Measurements from ENCODE around the gene NOL4L.
A peak's percentile ranks its signal among the peaks of the same experiment; 100 is the strongest.

NOL4L gene

DNA sequence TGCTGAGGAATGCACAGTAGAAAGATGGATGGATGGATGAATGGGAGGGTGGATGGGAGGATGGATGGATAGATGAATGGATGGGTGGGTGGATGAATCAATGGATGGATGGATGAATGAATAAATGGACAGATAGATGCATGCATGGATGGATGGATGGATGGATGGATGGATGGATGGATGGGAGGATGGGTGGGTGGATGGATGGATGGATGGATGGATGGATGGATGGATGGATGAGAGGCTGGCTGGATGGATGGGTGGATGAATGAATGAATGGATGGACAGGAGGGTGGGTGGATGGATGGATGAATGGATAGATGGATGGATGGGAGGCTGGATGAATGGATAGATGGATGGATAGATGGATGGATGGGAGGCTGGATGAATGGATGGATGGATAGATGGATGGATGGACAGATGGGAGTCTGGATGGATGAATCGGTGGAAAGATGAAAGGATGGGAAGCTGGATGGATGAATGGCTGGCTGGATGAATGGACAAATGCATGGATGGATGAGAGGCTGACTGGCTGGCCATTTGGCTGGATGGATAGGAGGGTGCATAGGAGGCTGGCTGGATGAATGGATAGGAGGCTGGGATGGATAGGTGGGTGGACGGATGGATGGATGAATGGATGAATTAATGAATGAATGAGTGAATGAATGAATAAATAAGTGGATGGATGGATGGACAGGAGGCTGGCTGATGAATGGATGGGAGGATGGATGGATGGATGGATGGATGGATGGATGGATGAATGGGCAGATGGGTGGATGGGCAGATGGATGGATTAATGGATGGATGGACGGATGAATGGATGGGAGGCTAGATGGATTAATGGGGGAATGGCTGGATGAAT lies 28.3 kb upstream of the NOL4L start:
- no peak for DNase-seq

DNA sequence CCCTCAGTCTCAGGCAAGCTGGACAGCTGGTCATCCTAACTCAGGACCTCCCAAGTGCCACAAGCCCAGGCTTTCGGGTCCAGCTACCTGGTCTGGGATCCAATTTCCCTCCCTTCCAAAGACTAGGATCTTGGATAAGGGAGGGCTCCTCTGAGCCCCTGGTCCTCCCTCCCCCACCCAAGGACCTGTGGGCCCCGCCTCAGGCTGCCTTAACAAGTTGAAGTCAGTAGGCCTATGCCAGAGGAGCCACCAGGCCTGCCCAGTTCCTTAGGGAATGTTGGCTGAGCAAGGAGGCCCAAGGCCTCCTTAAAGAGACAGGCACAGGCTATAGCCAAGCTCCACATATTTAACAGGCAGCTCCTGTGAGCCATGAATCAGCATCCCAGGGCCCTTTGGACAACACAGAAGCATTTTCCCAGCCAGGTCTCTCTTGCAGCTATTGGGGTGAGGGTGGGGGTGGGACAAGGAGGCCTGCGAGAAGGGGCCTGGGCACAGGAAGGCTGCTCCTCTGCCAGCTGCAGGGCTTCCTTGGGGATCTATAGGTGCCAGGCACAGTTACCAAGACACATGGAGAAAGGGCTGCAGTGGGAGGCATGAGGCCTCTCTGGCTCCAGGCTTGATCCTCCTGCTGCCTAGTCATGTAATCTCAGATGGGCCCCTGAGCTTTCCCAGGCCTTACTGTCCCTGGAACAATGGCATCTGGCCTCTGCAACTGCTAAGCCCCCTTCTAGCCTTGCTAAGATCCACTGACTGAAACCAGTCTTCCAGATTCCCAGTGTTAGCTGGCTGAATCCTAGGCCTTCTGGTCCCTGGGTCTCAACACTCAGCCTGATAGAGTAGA lies 27.4 kb upstream of the NOL4L start:
- no peak for DNase-seq

DNA sequence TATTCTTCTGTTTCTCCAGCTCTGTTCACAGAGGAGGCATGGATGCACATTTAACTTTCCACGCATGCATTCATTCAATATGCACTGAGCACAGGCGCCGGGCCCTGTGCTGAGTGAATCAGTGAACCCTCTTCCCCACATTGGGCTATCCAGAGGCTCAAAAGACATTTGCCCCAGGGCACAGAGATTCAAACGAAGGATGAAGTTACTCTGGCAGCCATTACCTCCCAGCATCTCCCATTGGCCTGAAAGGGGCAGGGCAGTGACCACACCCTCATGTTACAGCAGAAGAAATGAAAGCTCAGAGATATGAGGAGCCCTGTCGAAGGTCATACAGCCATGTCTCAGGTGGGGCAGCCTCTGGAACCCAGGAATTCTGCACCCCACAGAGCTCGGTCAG lies 26.7 kb upstream of the NOL4L start:
- no peak for DNase-seq

DNA sequence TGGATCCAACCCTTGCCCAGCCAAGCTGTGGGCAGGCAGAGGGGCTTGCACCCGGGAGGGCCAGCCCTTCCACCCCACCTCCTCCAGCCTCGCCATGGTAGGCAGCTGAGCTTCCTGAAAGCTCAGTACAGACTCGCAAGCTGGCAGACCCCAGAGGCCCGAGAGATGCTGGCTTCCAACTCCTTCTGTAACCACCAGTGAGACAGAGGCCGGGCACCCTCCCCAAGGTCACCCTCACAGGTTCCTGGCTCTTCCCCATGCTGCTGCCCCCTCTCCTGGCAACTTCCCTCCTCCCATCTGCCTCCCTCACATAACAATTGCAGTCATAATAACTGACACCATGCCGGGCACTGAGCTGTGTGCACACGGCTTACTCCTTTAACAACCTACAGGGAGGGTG lies 26.2 kb upstream of the NOL4L start:
- peak in 1 of 58 donors; percentile 4 for DNase-seq

DNA sequence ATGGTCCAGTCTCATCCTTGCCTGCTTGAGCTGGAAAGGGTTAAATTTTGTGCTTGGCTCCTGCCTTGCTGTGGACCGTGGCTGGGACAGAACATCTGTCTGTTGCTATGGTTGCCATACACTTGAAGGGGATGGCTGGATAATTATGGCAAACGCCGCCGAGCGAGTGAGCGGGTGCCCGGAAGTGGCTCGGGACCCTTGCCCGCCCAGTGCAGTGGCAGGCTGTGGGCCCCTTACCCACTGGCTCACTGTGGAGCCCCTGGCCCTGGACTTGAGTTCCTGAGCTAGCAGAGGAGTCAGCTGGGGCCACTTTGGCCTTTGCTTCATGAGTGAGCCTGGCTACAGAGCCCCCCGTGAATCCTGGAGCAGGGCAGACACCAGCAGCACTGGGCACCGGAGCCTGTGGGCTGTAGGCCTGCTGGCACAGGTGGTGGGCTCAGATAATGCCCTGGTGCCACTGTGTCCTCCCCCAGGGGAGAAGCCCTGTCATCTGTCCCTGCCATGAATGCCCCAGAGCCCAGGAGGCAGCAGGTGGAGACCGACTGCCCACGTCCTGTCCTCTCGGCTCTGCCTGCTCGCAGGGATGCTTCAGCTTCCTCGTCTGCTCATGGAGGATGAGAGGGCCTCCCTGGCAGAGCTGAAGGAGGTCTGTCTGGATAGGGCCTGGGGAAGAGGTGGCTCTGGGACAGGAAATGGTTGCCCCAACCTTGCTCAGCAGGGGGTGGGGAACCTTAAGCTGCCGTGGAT lies 25.5 kb upstream of the NOL4L start:
- no peak for DNase-seq

DNA sequence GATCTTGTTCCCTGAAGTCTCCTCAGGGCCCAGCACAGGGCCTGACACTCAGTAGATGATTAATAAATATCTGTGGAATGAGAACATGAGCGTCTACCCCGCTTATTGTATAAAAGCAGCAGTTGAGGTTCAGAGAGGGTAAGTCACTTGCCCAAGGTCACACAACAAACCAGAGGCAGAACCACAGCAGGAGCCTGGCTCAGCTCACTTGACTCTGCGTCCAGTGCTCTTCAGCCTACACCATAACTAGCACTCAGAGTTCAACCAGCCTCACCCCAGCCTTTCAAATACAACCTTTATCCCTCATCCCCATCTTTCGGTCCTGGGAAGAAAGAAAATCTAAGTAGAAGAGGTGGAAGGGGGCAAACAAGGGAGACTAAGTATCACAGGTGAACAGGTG lies 24.9 kb upstream of the NOL4L start:
- DNase-seq = no peak

DNA sequence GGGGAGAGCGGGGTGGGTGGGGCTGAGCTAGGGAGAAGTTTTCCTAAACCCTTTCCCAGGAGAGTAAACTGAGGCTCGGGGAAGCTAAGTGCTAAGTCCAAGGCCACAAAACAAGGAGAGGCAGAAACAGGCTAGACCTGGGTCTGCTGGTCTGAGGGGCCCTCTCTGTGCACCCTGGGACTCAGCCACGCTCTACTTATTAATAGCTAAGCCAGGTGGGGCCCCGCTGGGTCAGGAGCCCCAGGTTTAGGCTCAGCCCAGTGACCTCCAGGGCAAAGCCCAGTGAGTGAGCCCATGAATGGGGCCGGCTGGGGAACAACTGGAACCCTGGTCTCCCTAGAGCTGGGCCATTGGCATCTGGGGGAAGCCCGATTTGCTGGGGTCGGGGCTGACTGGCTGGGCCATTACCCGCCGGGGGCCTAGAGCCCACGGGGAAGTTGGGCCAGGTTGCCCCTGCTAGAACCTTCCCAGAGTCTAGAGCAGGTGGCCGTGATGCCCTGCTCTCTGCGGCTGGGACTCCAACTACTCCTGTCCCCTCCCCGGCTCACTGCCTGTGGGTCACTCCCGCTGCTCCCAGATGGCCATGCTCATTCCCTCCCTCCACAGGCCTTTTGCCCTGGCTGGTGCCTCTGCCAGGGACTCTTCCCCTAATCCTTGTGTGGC lies 24.1 kb upstream of the NOL4L start:
- DNase-seq = no peak

DNA sequence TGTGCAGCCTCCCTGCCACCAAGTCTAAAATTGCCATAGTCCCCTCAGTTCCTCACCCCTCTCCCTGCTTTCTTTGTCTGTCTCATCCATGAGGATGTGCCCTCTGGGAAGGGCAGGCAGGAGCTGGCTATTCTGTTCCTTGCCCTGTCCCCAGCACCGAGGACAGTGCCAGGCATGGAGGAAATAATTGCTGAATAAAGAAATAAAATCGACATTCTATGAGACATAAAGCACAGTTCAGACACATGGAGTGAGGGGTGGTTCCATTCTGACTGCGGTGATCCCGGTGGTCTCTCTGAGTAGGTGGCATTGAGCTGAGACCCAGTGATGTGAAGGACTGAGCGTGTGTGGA lies 23.5 kb upstream of the NOL4L start:
- DNase-seq = no peak

DNA sequence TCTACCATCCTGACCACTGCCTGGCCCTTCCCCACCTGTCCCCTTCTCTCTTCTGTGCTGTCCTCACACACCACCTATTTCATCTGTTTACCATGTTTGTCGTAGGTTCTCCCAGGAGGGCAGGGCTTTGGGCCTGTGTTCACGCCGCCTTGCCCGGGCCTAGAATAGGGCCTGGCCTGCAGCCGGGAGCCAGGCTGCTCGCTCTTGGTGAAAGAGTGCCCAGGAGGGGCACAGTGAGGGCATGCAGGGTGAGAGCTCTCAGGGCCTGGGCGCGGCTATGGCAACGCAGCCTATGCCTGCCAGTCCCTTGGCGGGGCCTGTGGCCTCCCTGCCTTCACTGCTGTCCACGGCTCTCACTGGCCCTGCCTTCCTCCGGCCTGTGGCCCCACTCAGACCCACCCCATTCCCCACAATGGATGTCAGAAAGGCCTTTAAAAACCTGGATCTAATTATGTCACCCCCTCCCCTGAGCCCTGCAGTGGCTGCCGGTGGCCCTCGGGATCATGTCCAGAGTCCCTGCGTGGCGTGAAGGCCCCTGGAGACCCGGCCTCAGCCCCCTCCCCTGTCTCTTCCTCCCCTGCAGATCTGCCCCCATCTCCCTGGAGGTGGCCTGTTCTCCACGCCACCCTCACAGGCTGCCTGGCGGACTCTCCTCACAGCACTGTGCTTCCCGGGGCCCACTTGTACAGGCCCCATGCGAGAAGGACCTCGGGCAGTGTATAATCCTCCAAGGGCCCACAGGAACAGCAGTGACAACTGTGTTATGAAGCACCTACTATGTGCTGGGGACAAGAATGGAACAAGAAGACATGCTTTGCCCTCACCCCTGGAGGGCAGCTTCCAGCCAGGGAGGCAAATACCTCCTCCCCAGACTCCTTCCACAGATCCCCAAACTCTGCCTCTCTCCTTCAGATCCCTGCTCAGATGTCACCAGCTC lies 22.9 kb upstream of the NOL4L start:
- peak in 8 of 58 donors; percentile 5 to 20 (median 9) for DNase-seq

DNA sequence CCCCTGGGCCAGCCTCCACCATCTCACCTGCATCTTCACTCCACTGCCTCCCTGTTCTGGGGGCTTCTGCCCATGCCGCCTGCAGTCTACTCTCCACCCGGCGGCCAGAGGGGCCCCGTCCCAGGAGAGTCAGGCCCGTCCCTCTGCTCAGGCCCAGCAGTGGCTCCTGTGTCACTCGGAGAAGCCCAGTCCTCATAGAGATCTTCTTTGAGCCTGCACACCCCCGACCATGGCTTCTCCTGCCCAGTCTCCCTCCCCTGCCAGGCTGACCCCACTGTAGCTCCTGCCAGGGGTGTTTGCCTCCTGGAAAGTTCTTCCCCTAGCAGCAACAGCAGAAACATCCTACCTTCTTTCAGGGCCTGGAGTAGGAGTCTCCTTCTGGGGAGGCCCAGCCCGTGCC lies 22.2 kb upstream of the NOL4L start:
- DNase-seq = no peak

DNA sequence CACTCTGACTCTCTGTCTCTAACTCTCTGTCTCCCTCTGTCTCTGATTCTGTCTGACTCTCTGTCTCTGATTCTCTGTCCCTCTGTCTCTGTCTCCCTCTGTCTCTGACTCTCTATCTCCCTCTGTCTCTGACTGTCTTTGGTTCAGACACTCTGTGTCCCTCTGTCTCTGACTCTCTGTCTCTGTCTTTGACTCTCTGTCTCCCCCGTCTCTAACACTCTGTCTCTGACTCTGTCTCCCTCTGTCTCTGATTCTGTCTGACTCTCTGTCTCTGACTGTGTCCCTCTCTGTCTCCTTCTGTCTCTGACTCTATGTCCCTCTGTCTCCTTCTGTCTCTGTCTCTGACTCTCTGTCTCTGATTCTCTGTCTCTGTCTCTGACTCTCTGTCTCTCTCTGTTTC lies 21.7 kb upstream of the NOL4L start:
- no peak for DNase-seq

DNA sequence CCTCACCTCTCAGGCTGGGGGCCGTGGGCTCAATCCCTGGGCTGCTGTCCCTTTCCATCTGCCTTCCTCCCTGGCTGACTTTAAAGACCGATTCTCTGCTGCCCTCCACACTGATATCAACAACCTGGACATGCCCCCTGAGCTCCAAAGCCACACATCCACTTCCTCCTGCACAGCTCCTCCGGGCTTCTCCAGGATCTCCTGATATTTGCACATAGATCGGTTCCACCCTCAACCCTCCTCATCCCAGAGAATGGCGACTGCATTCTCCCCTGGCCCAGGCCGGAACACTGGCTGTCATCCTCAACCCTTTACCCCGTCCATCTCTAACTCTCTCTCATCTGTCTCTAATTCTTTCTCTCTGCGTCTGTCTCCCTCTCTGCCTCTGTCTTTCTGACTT lies 21.0 kb upstream of the NOL4L start:
- DNase-seq = no peak

DNA sequence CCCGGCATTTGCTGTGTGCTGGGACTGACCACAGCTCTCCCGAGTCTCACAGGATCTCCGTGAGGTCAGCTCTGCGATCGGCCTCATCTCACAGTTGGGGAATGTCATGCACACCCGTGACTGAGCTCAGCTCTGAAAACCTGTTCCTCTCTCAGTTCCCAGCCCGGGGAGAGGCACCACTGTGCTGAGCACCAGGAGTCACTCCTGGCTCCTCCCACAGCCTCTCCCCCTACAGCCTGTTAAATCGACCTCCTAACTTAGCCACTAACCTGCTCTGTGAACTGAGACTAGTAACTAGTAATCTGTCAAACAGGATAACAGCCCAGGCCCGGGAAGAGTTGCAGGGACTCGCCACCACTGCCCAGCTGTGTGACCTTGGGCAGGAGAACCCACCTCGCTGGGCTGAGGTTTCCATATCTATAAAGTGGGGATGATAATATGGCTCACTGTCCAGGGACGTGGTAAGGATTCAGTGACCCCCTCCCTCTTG lies 20.1 kb upstream of the NOL4L start:
- DNase-seq = peak in 15 of 58 donors; percentile 3 to 29 (median 12)

DNA sequence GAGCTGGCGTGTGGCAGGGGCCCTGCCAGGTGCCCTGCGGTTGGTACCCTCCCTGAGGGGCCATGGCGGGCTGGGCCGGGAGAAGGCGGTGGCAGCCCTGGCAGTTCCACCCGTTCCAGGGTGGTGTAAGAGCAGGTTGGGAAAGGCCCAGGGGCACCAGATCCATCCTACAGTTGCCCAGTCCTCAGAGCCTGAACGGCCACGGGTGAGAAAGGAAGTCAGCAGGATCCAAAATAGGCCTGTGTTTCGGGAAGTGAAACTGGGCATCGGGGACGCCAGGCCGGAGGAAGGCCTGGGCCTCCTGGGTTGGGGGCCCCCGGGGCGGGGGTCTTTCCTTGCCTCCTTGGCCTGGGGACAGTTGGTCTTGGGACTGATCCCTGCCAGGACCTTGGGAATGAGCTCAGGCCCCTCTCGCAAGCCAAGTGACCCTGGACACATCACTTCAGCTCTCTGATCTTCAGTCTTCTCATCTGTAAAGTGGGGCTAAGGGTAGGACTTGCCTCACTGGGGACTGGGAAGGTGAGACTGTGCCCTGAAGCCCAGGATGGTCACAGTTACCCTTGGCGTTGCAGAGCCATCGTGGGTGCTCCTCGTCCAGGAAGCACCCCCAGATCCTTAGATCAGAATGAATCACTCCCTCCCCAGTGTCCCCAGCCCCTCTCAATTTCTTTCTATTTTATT lies 18.1 kb upstream of the NOL4L start:
- DNase-seq = peak in 16 of 58 donors; percentile 4 to 36 (median 13)

DNA sequence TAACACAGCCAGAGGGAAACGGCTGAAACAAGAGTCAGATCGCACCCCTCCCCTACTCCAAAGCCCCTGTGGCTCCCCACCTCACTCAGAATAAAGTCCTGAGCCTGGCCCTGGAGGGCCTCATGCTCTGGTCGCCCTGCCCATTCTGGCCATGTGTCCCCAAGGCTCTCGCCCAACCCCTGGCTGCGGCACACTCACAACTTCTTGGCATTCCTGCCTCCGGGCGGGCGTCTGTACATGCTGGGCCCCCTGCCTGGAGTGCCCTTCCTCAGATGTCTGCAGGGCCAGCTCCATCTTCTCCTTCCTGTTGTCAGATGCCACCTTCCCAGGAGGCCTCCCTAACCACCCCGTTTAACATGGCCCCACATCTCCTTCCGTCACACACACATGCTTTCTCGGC lies 17.1 kb upstream of the NOL4L start:
- no peak for DNase-seq

DNA sequence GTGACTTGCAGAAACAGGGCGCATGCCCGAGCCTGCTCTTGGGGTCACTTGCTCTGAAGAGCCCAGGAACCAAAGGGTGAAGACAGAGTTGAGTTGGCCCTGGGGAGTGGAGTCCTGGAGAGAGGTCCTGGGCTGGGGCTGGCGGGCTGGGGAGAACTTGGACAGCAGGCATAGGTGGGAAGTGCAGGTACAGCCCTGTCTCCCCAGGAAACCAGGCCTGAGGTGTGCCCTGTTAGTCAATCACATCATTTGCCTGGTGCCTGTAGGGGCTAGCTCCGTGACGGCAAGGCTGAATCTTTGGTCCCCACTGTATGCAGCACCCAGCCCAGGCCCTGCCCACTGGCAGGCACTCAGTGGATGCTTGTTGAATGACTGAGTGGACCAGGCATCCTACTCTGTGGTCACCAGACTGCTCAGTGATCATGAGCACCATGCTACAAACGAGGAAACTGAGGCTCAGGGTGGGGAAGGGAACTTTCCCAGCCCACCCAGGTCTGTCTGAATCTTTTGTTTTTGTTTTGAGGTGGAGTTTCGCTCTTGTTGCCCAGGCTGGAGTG lies 15.6 kb upstream of the NOL4L start:
- no peak for DNase-seq

DNA sequence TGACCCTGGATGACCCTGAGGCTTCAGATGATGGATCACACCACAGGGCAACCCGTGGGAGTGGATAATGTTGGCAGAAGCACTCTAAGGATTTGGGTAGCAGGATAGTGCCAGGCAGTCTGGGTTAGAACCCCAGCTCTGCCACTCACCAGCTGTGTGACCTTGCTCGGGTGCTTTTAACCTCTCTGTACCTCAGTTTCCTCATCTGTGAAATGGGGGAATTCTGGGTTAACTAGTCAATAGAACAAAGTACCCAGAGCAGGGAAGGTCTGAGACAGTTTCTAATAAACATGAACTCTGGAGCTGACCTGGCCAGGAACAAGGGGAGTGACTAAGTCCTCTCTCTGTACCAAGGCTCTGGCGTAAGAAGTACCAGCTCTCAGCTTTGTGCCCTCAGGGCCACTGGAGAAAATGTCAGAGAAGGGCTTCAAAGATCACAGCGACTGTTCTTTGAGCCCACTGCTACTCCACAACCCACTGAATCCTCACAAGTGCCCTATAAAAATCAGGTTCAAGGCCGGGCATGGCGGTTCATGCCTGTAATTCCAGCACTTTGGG lies 14.7 kb upstream of the NOL4L start:
- DNase-seq = no peak

DNA sequence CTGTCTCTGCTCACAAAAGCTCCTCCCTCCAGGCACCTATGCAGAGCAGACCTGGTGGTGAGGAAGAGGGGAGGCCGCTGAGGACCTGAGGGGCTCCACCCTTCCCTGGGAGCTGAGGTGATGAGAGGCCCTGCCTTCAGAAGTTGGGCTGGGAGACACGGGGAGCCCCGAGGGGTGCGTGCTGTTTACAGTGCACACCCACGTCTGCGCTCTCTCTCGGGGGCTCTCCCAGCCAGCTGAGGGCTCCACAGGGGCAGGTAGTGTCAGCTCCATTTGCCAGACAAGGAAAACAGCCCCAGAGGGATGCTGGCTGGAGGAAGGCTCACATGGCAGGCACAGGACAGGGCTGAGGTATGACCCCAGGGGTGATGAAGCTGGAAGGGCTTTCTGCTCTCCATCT lies 13.5 kb upstream of the NOL4L start:
- DNase-seq = no peak

DNA sequence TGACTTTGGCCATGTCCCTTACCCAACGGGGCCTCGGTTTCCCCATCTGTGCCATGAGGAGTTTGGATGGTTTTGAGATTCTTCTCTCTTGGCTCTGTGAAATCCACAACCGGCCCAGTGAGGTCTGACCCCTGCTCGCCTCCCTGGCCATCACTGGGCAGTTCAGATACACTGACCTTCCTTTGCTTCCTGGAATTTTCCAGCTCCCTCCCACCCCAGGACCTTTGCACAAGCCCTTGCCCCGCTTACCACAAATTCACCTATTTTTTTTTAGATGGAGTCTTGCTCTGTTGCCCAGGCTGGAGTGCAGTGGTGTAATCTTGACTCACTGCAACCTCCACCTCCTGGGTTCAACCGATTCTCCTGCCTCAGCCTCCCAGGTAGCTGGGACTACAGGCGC lies 12.6 kb upstream of the NOL4L start:
- no peak for DNase-seq

All from anterior cingulate cortex (tissue), 58 donors.